Lower leg skin (tissue), 3 donors: ENCODE data around the gene LRRFIP1.

ENCODE experiments used
- POLR2A ChIP-seq, 2 donors: fragments of 450-650 bp; IDR thresholded peaks; one replicate each; pipeline ENCODE4 v1.6.1; 2016 to 2017; ENCODE audit warnings: antibody characterized with exemption in 2 of 2, mild to moderate bottlenecking in 1 of 2, moderate library complexity in 1 of 2
- TF ChIP-seq, protein P1 (sequence below), 3 donors: fragments of 450-650 bp; IDR thresholded peaks; one replicate each; pipeline ENCODE4 v1.5.1; 2016; ENCODE audit warnings: antibody characterized with exemption in 3 of 3, mild to moderate bottlenecking in 3 of 3, moderate library complexity in 2 of 3

DNA sequence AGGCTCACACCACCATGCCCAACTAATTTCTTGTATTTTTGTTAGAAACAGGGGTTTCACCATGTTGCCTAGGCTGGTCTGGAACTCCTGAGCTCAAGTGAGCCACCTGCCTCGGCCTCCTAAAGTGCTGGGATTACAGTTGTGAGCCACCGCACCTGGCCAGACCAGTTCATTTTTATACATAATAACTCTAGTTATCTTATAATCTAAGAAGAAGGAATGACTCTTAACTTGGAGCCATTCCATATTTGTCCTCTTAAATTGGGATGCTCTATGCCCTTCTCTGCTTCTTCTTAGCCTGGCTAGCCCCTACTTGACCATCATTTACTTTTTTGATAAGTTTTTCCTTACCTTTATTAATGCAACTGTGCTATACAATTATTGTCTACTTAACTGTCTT is 174.1 kb downstream of the LRRFIP1 start:
- TF ChIP-seq, protein P1, sequence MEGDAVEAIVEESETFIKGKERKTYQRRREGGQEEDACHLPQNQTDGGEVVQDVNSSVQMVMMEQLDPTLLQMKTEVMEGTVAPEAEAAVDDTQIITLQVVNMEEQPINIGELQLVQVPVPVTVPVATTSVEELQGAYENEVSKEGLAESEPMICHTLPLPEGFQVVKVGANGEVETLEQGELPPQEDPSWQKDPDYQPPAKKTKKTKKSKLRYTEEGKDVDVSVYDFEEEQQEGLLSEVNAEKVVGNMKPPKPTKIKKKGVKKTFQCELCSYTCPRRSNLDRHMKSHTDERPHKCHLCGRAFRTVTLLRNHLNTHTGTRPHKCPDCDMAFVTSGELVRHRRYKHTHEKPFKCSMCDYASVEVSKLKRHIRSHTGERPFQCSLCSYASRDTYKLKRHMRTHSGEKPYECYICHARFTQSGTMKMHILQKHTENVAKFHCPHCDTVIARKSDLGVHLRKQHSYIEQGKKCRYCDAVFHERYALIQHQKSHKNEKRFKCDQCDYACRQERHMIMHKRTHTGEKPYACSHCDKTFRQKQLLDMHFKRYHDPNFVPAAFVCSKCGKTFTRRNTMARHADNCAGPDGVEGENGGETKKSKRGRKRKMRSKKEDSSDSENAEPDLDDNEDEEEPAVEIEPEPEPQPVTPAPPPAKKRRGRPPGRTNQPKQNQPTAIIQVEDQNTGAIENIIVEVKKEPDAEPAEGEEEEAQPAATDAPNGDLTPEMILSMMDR (IDR thresholded peaks at IDR 0.05): no peak
- TF ChIP-seq POLR2A (IDR thresholded peaks at IDR 0.05): no peak
